ENCODE data around the gene PITRM1.

GRCh38 chr10:3154666-3155065 lies 17.9 kb downstream of the PITRM1 start:
- TF ChIP-seq CTCF (IDR thresholded peaks at IDR 0.05; ENCODE audit: extremely low read depth in 1 of 2, insufficient read depth in 1 of 2, low read depth in 1 of 2, low read length in 2 of 2) (no peak), POLR2AphosphoS5 (IDR thresholded peaks at IDR 0.05; ENCODE audit: insufficient read depth, low read depth, low read length) (no peak), POLR2A (IDR thresholded peaks at IDR 0.05; ENCODE audit: low read depth, low read length) (no peak), EZH2 (IDR thresholded peaks at IDR 0.05; ENCODE audit: borderline replicate concordance, low read depth, low read length, severe bottlenecking) (no peak), MAX (IDR thresholded peaks at IDR 0.05; ENCODE audit: insufficient read depth, insufficient read length) (no peak), JUN (IDR thresholded peaks at IDR 0.05; ENCODE audit: borderline replicate concordance, insufficient read depth, insufficient read length, low read depth) (no peak)

All from endothelial cell of umbilical vein (primary cell).